ENCODE data around the gene EBPL. TPM values are rescaled to one million over a fixed set of nuclear protein-coding genes. Genes with fewer than 3 reads are reported as not detected.
A peak's percentile ranks its signal among the peaks of the same experiment; 100 is the strongest.
"Not testable (repeated sequence)": the region's sequence is repeated elsewhere in the genome, so short reads cannot be mapped to it uniquely, and the experiment has no call there.

EBPL gene
- polyA plus RNA-seq (ENCODE audit: low read depth in 6 of 6) = 10 to 100 TPM; 41.4 to 77.2 (median 65.8) TPM

DNA sequence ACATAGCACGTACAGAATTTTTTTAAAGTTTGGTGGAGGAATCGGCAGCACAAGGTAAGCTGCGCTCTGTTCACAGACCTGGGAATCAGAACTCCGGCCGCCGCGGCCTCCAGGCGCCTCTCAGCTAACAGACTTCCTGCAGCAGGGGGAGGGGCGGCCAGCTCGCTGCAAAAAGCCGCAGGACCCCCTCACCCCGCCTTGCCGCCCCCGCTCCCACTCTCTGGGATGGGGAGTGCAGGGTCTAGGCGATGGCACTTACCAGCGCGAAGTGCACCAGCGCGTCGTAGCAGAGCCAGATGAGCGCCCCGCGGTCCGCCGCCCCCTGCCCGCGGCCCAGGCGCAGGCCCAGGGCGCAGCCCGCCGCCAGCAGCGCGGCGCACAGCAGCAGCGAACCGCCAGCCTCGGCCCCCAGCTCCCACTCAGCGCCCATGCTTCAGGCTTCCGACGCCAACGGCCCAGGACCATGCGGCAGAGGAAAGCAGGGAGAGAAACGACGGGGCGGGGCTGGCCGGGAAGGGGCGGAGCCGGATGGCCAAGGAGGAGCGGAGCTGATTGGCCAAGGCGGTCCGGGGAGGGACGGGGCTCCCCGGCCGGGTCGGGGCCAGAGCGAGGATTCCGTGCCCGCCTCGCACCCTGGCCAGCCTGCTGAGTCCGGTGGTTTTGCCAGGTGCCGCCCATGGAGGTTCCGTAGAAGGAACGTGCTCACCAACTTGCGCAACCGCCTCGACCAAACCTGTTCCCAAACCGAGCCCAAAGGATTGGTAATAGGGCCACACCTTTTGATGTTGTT, at the start of gene EBPL:
TSS of gene EBPL (minus strand) at position 492 of the 790 bp plus-strand sequence. CDS start at position 430, 62 bp downstream.
- Mint-ChIP-seq H3K4me3 (peak within 1 kb of the TSS; percentile 81 to 96 (median 92)), H3K27me3 (no peaks in the 10 kb centered on the region), H3K9me3 (no peaks in the 10 kb centered on the region), H3K4me1 (peaks cover 16 to 57% (median 21%) of the 10 kb centered on the region in 3 donors), H3K27ac (peak within 1 kb of the TSS; percentile 44 to 91 (median 90)), H3K36me3 (no peaks in the 10 kb centered on the region)
- ATAC-seq (ENCODE audit: low read depth in 2 of 2) (peak; percentile 89 to 92), DNase-seq (peak; percentile 75)

DNA sequence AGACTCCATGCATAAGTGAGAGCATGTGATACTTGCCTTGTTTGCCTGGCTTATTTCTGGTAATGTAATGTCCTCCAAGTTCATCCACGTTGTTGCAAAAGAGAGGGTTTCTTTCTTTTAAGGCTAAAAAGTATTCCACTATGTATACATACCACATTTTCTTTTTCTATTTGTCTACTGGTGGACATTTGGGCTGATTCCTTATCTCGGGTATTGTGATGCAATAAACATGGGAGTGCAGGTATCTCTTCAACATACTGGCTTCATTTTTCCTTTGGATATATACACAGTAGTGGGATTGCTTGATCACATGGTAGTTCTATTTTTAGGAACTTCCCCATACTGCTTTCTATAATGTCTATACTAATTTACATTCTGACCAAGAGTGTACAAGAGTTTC, 49.6 kb upstream of the EBPL start:
- H3K27me3 Mint-ChIP-seq = no peaks in the 10 kb centered on the region
- DNase-seq (no peak), ATAC-seq (ENCODE audit: low read depth in 2 of 2) (no peak)
- H3K27ac Mint-ChIP-seq = peak overlapping the region in 1 of 6 donors; percentile 74
- H3K9me3 Mint-ChIP-seq = no peaks in the 10 kb centered on the region
- H3K36me3 Mint-ChIP-seq = no peaks in the 10 kb centered on the region
- H3K4me1 Mint-ChIP-seq = peaks cover 2 to 11% (median 8%) of the 10 kb centered on the region in 3 donors
- H3K4me3 Mint-ChIP-seq = no peak overlapping the region

GRCh38 chr13:49739498-49740187, 48.4 kb upstream of the EBPL start:
- DNase-seq (no peak), ATAC-seq (ENCODE audit: low read depth in 2 of 2) (no peak)
- H3K9me3 Mint-ChIP-seq = no peaks in the 10 kb centered on the region
- H3K27ac Mint-ChIP-seq = no peak overlapping the region
- peak overlapping the region in 1 of 8 donors; percentile 30 for H3K4me3 Mint-ChIP-seq
- peaks cover 2 to 11% (median 8%) of the 10 kb centered on the region in 3 donors for H3K4me1 Mint-ChIP-seq
- H3K36me3 Mint-ChIP-seq = no peaks in the 10 kb centered on the region
- no peaks in the 10 kb centered on the region for H3K27me3 Mint-ChIP-seq

- H3K9me3 Mint-ChIP-seq = no peaks in the 10 kb centered on the region
- DNase-seq (no peak), ATAC-seq (ENCODE audit: low read depth in 2 of 2) (no peak)
- peaks cover 10 to 16% of the 10 kb centered on the region in 2 donors for H3K36me3 Mint-ChIP-seq
- no peaks in the 10 kb centered on the region for H3K4me1 Mint-ChIP-seq
- no peaks in the 10 kb centered on the region for H3K27me3 Mint-ChIP-seq
- peak overlapping the region in 4 of 6 donors; percentile 34 to 78 (median 54) for H3K27ac Mint-ChIP-seq
- no peak overlapping the region for H3K4me3 Mint-ChIP-seq
Measured at GRCh38 chr13:49733181-49733951, 42.1 kb upstream of the EBPL start.

DNA sequence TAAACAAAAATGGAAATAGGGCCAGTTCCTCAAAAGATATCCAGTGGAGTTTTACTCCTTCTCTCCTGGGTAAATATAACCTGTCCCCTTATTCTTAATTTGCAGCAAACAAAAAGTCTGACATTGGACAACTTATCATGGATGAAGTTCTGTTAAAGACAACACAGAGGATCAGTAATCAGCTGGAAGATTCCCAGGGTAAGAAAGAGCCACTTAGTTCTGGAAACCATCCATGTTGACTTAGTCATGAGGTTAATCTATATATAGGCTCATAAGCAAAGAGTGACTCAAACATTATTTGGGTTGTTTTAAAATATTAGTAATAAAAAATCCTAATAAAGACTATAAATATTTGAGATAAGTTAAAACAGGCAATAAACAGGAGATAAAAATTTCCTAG, 40.5 kb upstream of the EBPL start:
- no peak overlapping the region for H3K4me3 Mint-ChIP-seq
- H3K27me3 Mint-ChIP-seq = no peaks in the 10 kb centered on the region
- H3K4me1 Mint-ChIP-seq = no peaks in the 10 kb centered on the region
- no peak for ATAC-seq (ENCODE audit: low read depth in 2 of 2)
- DNase-seq = no peak
- no peaks in the 10 kb centered on the region for H3K9me3 Mint-ChIP-seq
- peaks cover 22 to 27% of the 10 kb centered on the region in 2 donors for H3K36me3 Mint-ChIP-seq
- peak overlapping the region in 1 of 6 donors; percentile 75 for H3K27ac Mint-ChIP-seq

DNA sequence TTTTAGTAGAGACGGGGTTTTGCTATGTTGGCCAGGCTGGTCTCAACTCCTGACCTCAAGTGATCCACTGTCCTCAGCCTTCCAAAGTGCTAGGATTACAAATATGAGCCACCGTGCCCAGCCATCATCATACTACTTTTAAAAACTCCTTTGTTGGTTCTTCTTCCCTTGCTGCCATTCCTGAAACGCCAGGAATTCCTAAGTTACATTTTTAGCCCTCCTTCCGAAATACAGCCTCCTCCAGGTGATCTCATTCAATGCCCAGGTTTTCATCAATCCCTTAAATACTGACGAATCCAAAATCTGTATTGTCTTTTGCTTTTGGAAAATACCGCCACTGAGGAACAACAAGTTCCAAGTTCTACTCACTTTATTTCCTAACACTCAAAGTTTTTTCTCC, 25.3 kb upstream of the EBPL start:
- Mint-ChIP-seq H3K27me3 (no peaks in the 10 kb centered on the region), H3K4me3 (no peak overlapping the region), H3K4me1 (no peaks in the 10 kb centered on the region), H3K9me3 (peaks cover 6 to 30% (median 12%) of the 10 kb centered on the region in 7 donors), H3K27ac (peak overlapping the region in 2 of 6 donors; percentile 41 to 91), H3K36me3 (peaks cover 30 to 53% of the 10 kb centered on the region in 2 donors)
- DNase-seq (no peak), ATAC-seq (ENCODE audit: low read depth in 2 of 2) (no peak)

DNA sequence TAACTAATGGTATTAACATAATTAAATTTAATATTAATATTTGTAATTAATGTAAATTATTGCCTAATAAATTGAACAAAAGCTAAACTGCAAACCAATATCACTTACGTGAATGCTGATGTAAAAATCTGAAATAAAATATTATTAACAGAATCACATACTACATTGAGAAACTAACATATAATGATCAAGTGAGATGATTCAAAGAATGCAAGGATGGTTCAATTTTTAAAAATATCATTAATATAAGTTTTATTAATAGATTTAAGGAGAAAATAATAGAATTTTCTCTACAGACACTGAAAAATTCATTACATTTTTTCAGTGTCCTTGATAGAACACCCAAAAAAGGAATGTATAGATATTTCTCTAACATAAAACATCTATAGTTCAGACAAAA, 23.5 kb upstream of the EBPL start:
- peaks cover 27 to 51% of the 10 kb centered on the region in 2 donors for H3K36me3 Mint-ChIP-seq

DNA sequence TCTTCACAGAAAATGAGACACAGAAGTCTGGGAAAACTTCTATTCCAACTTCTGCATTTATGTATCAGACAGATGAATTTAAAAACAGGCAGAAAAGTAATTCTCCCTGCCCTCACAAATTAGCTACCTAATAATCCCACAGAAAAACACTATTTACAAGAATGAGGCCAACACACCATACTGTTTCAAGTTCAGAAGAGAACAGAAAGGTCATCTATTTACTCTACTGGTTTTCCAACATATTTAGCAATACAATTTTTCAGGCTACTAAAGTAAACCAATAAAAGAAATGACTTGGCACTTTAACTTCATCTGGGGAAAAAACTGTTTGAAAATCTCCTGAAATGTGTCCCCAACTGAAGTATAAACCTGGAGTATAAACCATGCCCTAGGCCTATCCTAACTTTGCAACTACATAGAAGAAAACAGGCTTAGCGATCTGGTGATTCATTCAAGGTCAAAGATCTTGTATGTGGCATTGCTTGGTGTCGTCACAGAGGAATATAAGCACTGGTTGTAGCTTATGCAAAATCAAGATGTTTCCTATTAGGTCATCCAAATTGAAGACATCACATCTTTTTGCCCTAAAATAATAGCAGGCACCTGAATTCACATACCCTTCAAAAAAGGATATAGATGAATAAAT, 20.1 kb upstream of the EBPL start:
- Mint-ChIP-seq H3K27ac (no peak overlapping the region), H3K27me3 (no peaks in the 10 kb centered on the region), H3K36me3 (peaks cover 23 to 42% of the 10 kb centered on the region in 2 donors), H3K4me1 (no peaks in the 10 kb centered on the region), H3K9me3 (peaks cover 0 to 20% (median 11%) of the 10 kb centered on the region in 7 donors), H3K4me3 (no peak overlapping the region)
- no peak for DNase-seq
- ATAC-seq (ENCODE audit: low read depth in 2 of 2) = no peak

More for the DNA sequence above, 23.5 kb upstream of the EBPL start:
- Mint-ChIP-seq H3K9me3 (peaks cover 6 to 30% (median 12%) of the 10 kb centered on the region in 7 donors), H3K4me3 (no peak overlapping the region), H3K27ac (no peak overlapping the region), H3K27me3 (no peaks in the 10 kb centered on the region), H3K4me1 (no peaks in the 10 kb centered on the region)
- no peak for ATAC-seq (ENCODE audit: low read depth in 2 of 2)
- no peak for DNase-seq

GRCh38 chr13:49704264-49704663, 13.0 kb upstream of the EBPL start:
- ATAC-seq (ENCODE audit: low read depth in 2 of 2); H3K9me3 Mint-ChIP-seq; H3K27me3 Mint-ChIP-seq; H3K4me3 Mint-ChIP-seq; H3K27ac Mint-ChIP-seq; H3K4me1 Mint-ChIP-seq; DNase-seq: not testable (repeated sequence)
- H3K36me3 Mint-ChIP-seq = peaks cover 18 to 30% of the 10 kb centered on the region in 2 donors

GRCh38 chr13:49701491-49701890, 10.2 kb upstream of the EBPL start:
- Mint-ChIP-seq H3K36me3 (peaks cover 9 to 13% of the 10 kb centered on the region in 2 donors), H3K27me3 (no peaks in the 10 kb centered on the region), H3K9me3 (no peaks in the 10 kb centered on the region), H3K4me3 (no peak overlapping the region), H3K4me1 (peaks cover 0 to 11% (median 9%) of the 10 kb centered on the region in 3 donors), H3K27ac (no peak overlapping the region)
- no peak for DNase-seq
- no peak for ATAC-seq (ENCODE audit: low read depth in 2 of 2)

DNA sequence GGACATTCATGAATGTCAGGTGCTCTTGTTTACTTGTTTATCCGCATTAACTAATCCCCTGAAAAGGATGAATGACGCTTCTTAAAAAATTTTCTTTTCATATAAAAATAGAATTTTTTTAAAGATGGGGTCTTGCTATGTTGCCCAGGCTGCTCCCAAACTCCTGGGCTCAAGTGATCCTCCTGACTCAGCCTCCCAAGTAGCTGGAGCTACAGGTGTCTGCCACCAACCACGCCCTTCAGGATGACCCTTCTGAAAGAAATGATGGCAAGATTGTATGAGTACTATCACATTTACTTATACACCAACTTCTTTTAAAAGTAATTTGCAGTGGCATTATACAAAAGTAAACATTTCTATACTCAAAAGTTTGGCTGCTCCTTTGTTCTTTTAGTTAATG, 6.2 kb upstream of the EBPL start:
- H3K36me3 Mint-ChIP-seq = peaks cover 8 to 9% of the 10 kb centered on the region in 2 donors
- peaks cover 3 to 24% (median 11%) of the 10 kb centered on the region in 3 donors for H3K4me1 Mint-ChIP-seq
- H3K27me3 Mint-ChIP-seq = no peaks in the 10 kb centered on the region
- peak overlapping the region in 1 of 6 donors; percentile 38 for H3K27ac Mint-ChIP-seq
- H3K9me3 Mint-ChIP-seq = no peaks in the 10 kb centered on the region
- no peak for DNase-seq
- ATAC-seq (ENCODE audit: low read depth in 2 of 2) = no peak
- H3K4me3 Mint-ChIP-seq = no peak overlapping the region

- Mint-ChIP-seq H3K27ac (peak overlapping the region in 2 of 6 donors; percentile 25 to 90), H3K27me3 (no peaks in the 10 kb centered on the region), H3K4me3 (peak overlapping the region in 2 of 8 donors; percentile 61 to 96), H3K9me3 (no peaks in the 10 kb centered on the region), H3K4me1 (peaks cover 7 to 47% (median 27%) of the 10 kb centered on the region in 3 donors), H3K36me3 (no peaks in the 10 kb centered on the region)
- no peak for DNase-seq
- no peak for ATAC-seq (ENCODE audit: low read depth in 2 of 2)
Measured at GRCh38 chr13:49694446-49694845, 3.2 kb upstream of the EBPL start.

- ATAC-seq (ENCODE audit: low read depth in 2 of 2) = no peak
- Mint-ChIP-seq H3K27ac (peak overlapping the region in 1 of 6 donors; percentile 68), H3K4me1 (peaks cover 7 to 48% (median 25%) of the 10 kb centered on the region in 3 donors), H3K36me3 (no peaks in the 10 kb centered on the region), H3K9me3 (no peaks in the 10 kb centered on the region), H3K4me3 (peak overlapping the region in 4 of 8 donors; percentile 4 to 96 (median 39)), H3K27me3 (no peaks in the 10 kb centered on the region)
- no peak for DNase-seq
Measured at GRCh38 chr13:49693877-49694276, 2.6 kb upstream of the EBPL start.

Measured in naive B cell (primary cell).